ENCODE results near the gene KDM2A.

KDM2A gene

GRCh38 chr11:67251841-67252240 is 132.8 kb downstream of the KDM2A start:
- Histone ChIP-seq H3K4me3 (no peak overlapping the region), H3K27ac (peak overlapping the region in 5 of 21 experiments; percentile 34 to 77 (median 70))

- H3K27ac ChIP-seq: peak overlapping the region in 15 of 21 experiments; percentile 36 to 77 (median 67)
- no peak overlapping the region for H3K4me3 ChIP-seq
Measured at GRCh38 chr11:67252831-67253239, 133.8 kb downstream of the KDM2A start.

DNA sequence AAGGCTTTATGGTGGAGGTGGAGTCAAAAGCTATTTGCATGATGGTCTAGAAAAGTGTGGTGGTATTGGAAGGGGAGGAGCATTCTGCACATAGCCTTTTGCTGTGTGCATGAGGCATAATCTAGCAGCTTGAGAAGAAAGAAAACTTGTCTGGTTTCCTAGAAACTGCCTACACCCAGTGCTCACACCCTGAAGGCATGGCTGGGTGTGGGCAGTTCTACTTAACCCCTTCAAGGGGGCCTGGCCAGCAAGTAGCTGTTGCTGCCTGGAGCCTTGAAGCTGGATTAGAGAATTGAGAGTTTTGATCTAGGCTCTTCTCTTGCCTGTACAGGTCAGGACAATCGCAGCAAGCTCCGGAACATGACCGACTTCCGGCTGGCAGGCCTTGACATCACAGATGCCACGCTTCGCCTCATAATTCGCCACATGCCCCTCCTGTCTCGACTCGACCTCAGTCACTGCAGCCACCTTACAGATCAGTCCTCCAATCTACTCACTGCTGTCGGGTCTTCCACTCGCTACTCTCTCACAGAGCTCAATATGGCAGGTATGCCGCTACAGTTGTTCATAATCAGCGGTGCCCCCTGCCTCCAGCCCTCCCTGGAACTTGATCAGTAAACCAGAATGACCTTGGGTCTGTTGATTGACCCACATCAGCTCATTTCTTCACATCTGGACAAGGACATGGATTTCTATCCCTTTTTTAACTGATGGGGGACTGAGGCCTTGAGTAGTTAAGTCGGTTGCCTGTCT is 135.0 kb downstream of the KDM2A start:
- peak overlapping the region in 15 of 21 experiments; percentile 5 to 77 (median 60) for H3K27ac ChIP-seq
- H3K4me3 ChIP-seq: no peak overlapping the region

DNA sequence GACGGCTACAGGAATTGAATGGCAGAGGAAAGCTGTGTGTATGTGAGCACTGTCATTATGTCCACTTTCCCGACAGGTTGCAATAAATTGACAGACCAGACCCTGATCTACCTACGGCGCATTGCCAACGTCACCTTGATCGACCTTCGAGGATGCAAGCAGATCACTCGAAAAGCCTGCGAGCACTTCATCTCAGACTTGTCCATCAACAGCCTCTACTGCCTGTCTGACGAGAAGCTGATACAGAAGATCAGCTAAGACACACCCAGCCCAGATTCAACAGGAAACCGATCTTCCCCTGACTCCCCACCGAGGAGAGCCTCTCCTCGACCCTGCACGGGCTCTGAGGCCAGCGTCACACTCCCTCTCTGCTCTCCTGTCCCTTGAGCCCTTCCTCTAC is 135.7 kb downstream of the KDM2A start:
- H3K4me3 ChIP-seq: no peak overlapping the region
- H3K27ac ChIP-seq: peak overlapping the region in 9 of 21 experiments; percentile 37 to 77 (median 60)

DNA sequence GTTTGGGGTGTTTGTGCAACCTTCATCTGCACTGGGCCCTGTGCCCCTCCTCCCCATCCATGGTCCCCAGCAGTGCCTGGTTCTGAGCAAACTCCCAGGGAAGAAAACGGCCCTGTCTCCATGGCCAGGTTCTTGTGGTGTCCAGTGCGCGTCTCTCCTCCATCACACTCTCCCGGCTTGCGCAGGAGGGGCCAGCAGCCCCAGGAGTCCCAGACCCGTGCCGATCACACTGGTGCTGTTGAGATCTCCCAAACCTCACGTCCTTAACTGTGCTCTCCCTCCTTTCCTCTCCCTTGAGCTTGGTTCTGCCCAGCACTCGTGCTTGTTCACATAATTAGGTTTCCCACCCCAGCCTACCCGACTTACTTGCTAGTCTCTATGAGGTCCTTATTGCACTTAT is 136.3 kb downstream of the KDM2A start:
- H3K4me3 ChIP-seq: no peak overlapping the region
- peak overlapping the region in 7 of 21 experiments; percentile 2 to 77 (median 47) for H3K27ac ChIP-seq

DNA sequence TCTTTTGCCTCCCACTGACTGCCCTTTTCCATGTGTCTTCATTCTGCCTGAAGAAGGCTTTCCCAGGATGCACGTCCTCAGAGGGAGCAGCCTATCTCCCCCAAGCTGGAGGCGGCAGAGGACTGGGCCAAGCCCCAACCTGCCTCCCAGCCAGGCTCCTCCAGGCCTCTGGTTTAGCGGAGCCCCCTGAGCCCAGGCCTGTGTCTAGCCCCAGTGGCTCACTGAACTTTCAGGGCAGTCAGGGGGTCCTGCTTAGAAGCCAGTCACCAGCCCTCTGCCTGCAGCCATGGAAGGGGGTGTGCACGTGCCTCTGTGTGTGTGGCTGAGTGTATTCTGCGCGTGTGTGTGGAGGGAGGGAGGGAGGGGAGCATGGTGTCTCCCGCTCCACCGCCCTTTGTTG is 136.8 kb downstream of the KDM2A start:
- Histone ChIP-seq H3K4me3 (no peak overlapping the region), H3K27ac (peak overlapping the region in 5 of 21 experiments; percentile 2 to 77 (median 47))

GRCh38 chr11:67256477-67257135 is 137.5 kb downstream of the KDM2A start:
- Histone ChIP-seq H3K27ac (peak overlapping the region in 1 of 21 experiments; percentile 43), H3K4me3 (no peak overlapping the region)

DNA sequence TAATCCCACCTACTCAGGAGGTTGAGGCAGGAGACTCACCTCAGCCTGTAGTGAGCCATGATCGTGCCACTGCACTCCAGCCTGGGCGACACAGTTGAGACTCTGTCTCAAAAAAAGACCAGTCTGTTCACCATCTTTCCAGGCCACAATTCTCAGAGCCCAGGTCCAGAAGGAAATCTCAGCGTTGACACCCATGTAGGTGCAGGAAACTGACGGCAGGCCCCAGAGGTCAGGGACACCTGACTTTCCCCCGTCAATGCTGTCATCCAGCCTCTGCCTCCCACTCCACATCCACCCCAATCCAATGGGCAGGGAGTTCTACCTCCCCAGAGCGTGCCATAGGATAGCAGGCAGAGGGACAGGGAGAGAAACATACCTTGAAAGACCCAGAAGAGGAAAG is 141.3 kb downstream of the KDM2A start:
- Histone ChIP-seq H3K27ac (no peak overlapping the region), H3K4me3 (no peak overlapping the region)

GRCh38 chr11:67260885-67261639 is 142.0 kb downstream of the KDM2A start:
- Histone ChIP-seq H3K4me3 (peak overlapping the region in 4 of 7 experiments; percentile 4 to 20 (median 15)), H3K27ac (peak overlapping the region in 7 of 21 experiments; percentile 26 to 66 (median 35))

GRCh38 chr11:67261640-67261945 is 142.5 kb downstream of the KDM2A start:
- peak overlapping the region in 8 of 21 experiments; percentile 26 to 83 (median 36) for H3K27ac ChIP-seq

DNA sequence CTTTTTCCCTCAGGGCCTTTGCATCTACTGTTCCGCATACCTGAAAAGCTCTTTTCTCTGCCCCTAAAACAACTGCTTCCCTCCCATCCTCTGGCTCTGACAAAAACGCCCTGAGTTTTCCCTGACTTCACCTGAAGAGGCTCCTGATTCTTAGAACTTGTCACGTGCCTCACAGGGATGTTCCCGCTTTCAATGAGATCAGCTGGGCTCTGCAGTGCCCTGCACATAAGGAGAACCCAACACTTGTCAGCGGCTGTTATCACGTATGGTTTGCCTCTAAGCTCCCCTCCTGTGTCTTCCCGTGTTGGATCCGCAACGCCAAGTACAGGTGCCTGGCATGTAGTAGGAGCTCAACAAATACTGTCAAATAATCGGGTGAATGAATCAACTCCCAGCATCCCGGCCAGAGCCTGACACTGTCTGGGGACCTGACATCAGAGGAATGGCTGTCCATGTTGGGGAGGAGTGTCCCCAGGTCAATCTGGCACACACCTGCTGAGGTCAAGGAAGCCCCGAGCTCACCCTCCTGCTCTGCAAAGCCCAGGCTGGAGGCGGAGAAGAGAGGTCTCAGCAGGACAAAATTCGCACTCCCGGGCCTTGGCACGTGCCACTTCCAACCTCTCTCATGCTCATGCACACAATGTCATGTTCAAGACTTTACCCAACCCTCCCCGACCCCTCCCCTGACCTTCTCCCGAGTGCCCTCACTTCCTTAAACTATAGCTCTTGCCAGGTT is 143.1 kb downstream of the KDM2A start:
- H3K27ac ChIP-seq: peak overlapping the region in 13 of 21 experiments; percentile 26 to 89 (median 80)
- H3K4me3 ChIP-seq: peak overlapping the region in 2 of 7 experiments; percentile 4 to 14

More at GRCh38 chr11:67261640-67261945, 142.5 kb downstream of the KDM2A start:
- peak overlapping the region in 4 of 7 experiments; percentile 4 to 20 (median 15) for H3K4me3 ChIP-seq

GRCh38 chr11:67262731-67263675 is 143.9 kb downstream of the KDM2A start:
- peak overlapping the region; percentile 33 to 89 (median 75) for H3K27ac ChIP-seq
- H3K4me3 ChIP-seq: peak overlapping the region in 1 of 7 experiments; percentile 0

DNA sequence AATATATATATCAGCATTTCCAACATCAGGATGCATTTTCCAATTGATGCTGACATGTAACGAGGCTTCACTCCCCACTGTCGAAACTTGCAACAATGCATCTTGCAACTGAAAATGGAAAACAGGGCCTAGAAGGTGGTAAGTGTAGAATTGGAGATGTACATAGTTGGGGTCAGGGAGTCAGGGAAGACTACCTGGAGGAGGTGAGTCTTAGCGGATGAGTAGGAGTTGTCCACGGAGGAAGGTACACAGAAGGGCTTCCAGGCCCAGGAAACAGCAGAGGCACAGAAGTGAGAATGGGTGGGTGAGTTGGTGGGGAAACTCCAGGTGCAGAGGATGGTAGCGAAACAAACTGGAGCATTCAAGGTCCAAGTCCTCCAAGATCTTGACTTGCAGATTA is 145.2 kb downstream of the KDM2A start:
- no peak overlapping the region for H3K4me3 ChIP-seq
- peak overlapping the region in 17 of 21 experiments; percentile 23 to 89 (median 76) for H3K27ac ChIP-seq

DNA sequence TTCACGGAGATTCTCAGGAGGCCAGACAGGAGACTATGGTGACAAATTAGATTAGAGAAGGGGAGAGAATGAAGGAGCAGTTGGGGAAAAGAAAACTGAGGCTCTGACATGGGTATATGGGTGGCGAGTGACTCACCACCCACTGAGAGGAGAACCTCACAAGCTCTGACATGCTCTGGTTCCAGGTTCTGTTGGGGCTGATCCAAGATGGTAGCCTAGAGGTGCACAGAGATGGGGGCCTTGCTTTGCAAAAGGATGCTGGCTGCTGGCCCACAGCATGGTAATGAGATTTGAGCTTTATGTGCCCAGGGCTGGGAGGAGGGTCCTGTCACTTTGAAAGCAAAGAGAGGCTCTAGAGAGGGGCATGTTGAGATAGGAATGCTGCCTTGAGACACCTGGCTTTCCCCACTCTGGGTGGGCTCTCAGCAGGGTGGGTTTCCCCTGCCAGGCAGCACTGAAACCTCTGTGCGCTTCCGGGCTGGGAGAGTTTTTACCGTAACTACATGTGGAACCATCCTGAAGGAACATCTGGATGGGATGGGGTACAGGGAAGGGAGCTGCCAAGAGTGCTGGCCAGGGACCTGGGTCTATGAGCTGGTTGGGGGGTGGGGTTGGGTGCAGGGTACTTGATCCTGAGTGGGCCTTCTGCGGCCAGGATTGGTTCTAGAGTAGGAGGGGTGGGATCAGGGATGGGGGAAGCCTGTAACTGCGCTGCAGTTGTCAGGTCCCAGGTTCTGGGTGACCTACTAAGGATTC is 146.0 kb downstream of the KDM2A start:
- no peak overlapping the region for H3K4me3 ChIP-seq
- peak overlapping the region in 16 of 21 experiments; percentile 14 to 89 (median 76) for H3K27ac ChIP-seq

- H3K4me3 ChIP-seq: peak overlapping the region in 4 of 7 experiments; percentile 7 to 28 (median 13)
- H3K27ac ChIP-seq: peak overlapping the region in 20 of 21 experiments; percentile 50 to 89 (median 74)
Measured at GRCh38 chr11:67265633-67266448, 146.8 kb downstream of the KDM2A start.

DNA sequence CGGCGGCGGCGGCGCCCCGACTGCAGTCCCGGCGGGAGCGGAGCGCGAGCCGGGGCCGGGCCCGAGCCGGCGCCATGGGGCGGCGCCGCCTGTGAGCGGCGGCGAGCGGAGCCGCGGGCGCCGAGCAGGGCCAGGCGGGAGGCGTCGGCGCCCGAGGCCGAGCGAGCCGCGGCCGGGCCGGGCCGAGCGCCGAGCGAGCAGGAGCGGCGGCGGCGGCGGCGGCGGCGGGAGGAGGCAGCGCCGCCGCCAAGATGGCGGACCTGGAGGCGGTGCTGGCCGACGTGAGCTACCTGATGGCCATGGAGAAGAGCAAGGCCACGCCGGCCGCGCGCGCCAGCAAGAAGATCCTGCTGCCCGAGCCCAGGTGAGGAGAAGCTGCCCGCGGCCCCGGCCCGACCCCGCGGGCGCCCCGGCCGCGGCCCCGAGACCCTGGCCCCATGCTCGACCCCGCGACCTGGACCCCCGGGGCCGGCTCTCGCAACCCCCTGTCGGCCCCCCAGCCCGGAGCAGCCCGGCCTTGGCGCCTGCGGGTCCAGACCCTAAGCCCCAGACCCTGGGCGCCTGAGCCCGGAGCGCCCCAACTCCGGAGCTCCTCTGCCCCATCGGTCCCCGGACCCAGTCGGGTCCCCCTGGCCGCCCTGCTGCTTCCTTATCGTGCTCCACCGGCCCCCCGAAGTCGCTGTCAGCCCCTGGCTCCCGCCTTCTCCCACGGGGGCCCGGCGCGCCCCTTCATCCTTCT is 147.6 kb downstream of the KDM2A start, which contains the start of gene GRK2:
GRK2 (plus strand) TSS at position 25 of the 739 bp plus-strand sequence; CDS start at position 252, 227 bp downstream.
- Histone ChIP-seq H3K27ac (peak within 1 kb of the TSS; percentile 65 to 100 (median 97)), H3K4me3 (peak within 1 kb of the TSS; percentile 89 to 99 (median 94))

Measured in skin epidermis (tissue), 12 donors.